GM23248 (cell line): ENCODE data around the gene AOX1. TPM values are rescaled to one million over a fixed set of nuclear protein-coding genes. Genes with fewer than 3 reads are reported as not detected.
A peak's percentile ranks its signal among the peaks of the same experiment; 100 is the strongest.
"Not testable (repeated sequence)": the region's sequence is repeated elsewhere in the genome, so short reads cannot be mapped to it uniquely, and the experiment has no call there.

Source experiments
- DNase-seq: peaks from one replicate; pipeline ENCODE4 v3.0.0-alpha.2; 2015
- H2AFZ ChIP-seq: fragments of 200-600 bp; sonication (generic); 2 replicates; pipeline ENCODE4 v1.6.1; 2016; ENCODE audit warnings: antibody characterized with exemption
- H3F3A ChIP-seq: fragments of 200-600 bp; sonication (generic); 2 replicates; pipeline ENCODE4 v1.6.1; 2016; ENCODE audit warnings: mild to moderate bottlenecking, antibody characterized with exemption, mixed run types; ENCODE audit not compliant: insufficient read depth
- H3K27ac ChIP-seq: fragments of 200-600 bp; sonication (generic); 2 replicates; pipeline ENCODE4 v1.5.1; 2016; ENCODE audit warnings: mild to moderate bottlenecking
- H3K27me3 ChIP-seq: fragments of 200-600 bp; sonication (generic); replicated peaks from 2 replicates; pipeline ENCODE4 v1.6.1; 2016; ENCODE audit warnings: mild to moderate bottlenecking; ENCODE audit not compliant: insufficient read depth
- H3K36me3 ChIP-seq: fragments of 200-600 bp; sonication (generic); 2 replicates; pipeline ENCODE4 v1.6.1; 2016; ENCODE audit warnings: low read depth, mild to moderate bottlenecking
- H3K4me1 ChIP-seq: fragments of 200-600 bp; sonication (generic); 2 replicates; pipeline ENCODE4 v1.6.1; 2016; ENCODE audit warnings: mild to moderate bottlenecking; ENCODE audit not compliant: insufficient read depth
- H3K4me2 ChIP-seq: fragments of 200-600 bp; sonication (generic); one replicate; pipeline ENCODE4 v1.6.1; 2016; ENCODE audit warnings: mild to moderate bottlenecking; ENCODE audit not compliant: unreplicated experiment
- H3K4me3 ChIP-seq: fragments of 200-600 bp; sonication (generic); 2 replicates; pipeline ENCODE4 v1.5.1; 2016; ENCODE audit warnings: mild to moderate bottlenecking
- H3K79me2 ChIP-seq: fragments of 200-600 bp; sonication (generic); 2 replicates; pipeline ENCODE4 v1.6.1; 2016; ENCODE audit warnings: mild to moderate bottlenecking; ENCODE audit not compliant: insufficient read depth
- H3K9ac ChIP-seq: fragments of 200-600 bp; sonication (generic); 2 replicates; pipeline ENCODE4 v1.6.1; 2016; ENCODE audit warnings: mild to moderate bottlenecking
- H3K9me2 ChIP-seq: fragments of 200-600 bp; sonication (generic); 2 replicates; pipeline ENCODE4 v1.6.1; 2016; ENCODE audit warnings: mixed run types, mild to moderate bottlenecking, moderate library complexity; ENCODE audit not compliant: insufficient read depth
- H3K9me3 ChIP-seq: fragments of 200-600 bp; sonication (generic); one replicate; pipeline ENCODE4 v1.6.1; 2017; ENCODE audit warnings: low read depth
- H4K20me1 ChIP-seq: fragments of 200-600 bp; sonication (generic); 2 replicates; pipeline ENCODE4 v1.6.0; 2016; ENCODE audit not compliant: insufficient read depth
- EZH2 ChIP-seq: fragments of 200-600 bp; sonication (generic); IDR thresholded peaks from 2 replicates; pipeline ENCODE4 v1.6.1; 2018; ENCODE audit warnings: antibody characterized with exemption, mild to moderate bottlenecking; ENCODE audit not compliant: insufficient read depth, poor library complexity, severe bottlenecking
- EZH2phosphoT487 ChIP-seq: fragments of 200-600 bp; sonication (generic); IDR thresholded peaks from 2 replicates; pipeline ENCODE4 v1.6.1; 2018; ENCODE audit warnings: antibody characterized with exemption, moderate library complexity, mild to moderate bottlenecking, low read depth; ENCODE audit not compliant: insufficient read depth
- WGBS, 2 experiments: methylation state at CpG; one replicate each; pipeline ENCODE4 v1.1.6; 2015 to 2017; ENCODE audit warnings: low lambda C conversion rate in 2 of 2, low coverage in 1 of 2; ENCODE audit errors: missing lambda C conversion rate in 2 of 2; 5-methylcytosine and 5-hydroxymethylcytosine counted together
- in situ Hi-C: fragments of 300-500 bp; cut with MboI; formaldehyde crosslinking; loops from 2 replicates; pipeline ENCODE4 v1.15.0; 2020
- polyA plus RNA-seq: library from polyadenylated mRNA; unstranded; fragments of >200 nt; fragmentation: Nextera tagmentation; extraction: Ambion mirVana; gene quantifications from 2 replicates; pipeline ENCODE4 v1.2.1, GENCODE V29; 2016
- total RNA-seq: library from RNA; depleted of rRNA; stranded (reverse); fragments of >200 nt; shearing (Covaris generic); gene quantifications from 2 replicates; pipeline ENCODE4 v1.2.3, GENCODE V29; 2014

AOX1 gene
- total and polyA plus RNA-seq, 2 experiments from 2014 or later: 18.9 to 46.0 TPM

DNA sequence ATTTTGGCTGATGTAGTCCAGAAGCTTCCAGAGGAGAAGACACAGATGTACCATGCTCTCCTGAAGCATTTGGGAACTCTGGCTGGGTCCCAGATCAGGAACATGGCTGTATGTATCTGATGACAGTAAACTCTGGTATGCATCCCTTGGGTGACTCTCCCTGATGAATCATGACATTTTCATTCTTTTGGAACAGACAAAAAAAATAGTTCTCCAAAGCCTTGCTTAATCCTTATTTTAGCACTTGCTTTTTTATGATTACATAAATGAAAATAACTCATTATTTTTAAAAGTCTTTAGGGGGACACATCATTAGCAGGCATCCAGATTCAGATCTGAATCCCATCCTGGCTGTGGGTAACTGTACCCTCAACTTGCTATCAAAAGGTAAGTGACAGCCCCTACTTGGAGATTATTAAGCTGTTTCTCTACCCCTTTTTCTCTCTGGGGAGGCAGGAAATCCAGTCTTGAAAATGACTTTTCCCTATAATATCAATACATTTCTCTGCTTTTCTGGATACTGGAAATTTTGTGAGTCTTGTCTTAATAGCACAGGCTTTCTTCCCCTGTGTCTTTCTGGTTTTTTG, 23.3 kb downstream of the AOX1 start:
- H4K20me1 ChIP-seq: no peaks in the 10 kb centered on the region
- H3K4me1 ChIP-seq: peaks cover 38% of the 10 kb centered on the region
- H3K27ac ChIP-seq: peak overlapping the region; percentile 58
- peak overlapping the region; percentile 69 for H3K4me3 ChIP-seq
- H3K4me2 ChIP-seq: peak overlapping the region; percentile 92
- no peaks in the 10 kb centered on the region for H3K27me3 ChIP-seq
- H3K79me2 ChIP-seq: peaks cover 14% of the 10 kb centered on the region; the same call in 1 of the 2 replicates
- peak overlapping the region; percentile 57 for H2AFZ ChIP-seq
- H3K9me2 ChIP-seq: no peaks in the 10 kb centered on the region
- TF ChIP-seq EZH2phosphoT487 (no peak), EZH2 (no peak)
- peaks cover 28% of the 10 kb centered on the region for H3F3A ChIP-seq
- peak; percentile 95 for DNase-seq
- H3K9ac ChIP-seq: peak overlapping the region; percentile 55
- in situ Hi-C loops: no loop called here
- H3K9me3 ChIP-seq: no peaks in the 10 kb centered on the region
- peaks cover 3% of the 10 kb centered on the region; the same call in 1 of the 2 replicates for H3K36me3 ChIP-seq

DNA sequence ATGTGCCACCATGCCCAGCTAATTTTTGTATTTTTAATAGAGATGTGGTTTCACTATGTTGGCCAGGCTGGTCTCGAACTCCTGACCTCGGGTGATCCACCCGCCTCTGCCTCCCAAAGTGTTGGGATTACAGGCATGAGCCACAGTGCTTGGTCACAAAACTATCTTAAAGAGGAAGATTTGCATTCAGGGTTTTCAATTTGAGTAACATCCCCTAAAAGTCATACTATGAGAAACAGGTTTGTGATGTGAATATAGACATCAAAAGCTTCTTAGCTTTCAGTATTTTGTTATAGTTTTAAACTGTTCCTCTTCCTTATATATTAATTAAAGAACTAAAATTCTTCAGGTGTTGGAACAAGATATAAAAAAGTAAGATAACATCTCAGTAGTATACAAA, 24.4 kb downstream of the AOX1 start:
- H3K36me3 ChIP-seq, in situ Hi-C loops, DNase-seq, H3K9me2 ChIP-seq, H2AFZ ChIP-seq, H3K27ac ChIP-seq, H3K9ac ChIP-seq, H3K27me3 ChIP-seq, H3K9me3 ChIP-seq, H4K20me1 ChIP-seq: not testable (repeated sequence)
- H3K4me2 ChIP-seq: peak overlapping the region; percentile 92
- H3F3A ChIP-seq: peaks cover 27% of the 10 kb centered on the region
- H3K4me3 ChIP-seq: peak overlapping the region; percentile 69
- H3K4me1 ChIP-seq: peaks cover 38% of the 10 kb centered on the region
- whole genome bisulfite sequencing, 2 experiments: 75 to 88% methylated on average over 3 of the region's 3 CpGs
- H3K79me2 ChIP-seq: peaks cover 14% of the 10 kb centered on the region; the same call in 1 of the 2 replicates

DNA sequence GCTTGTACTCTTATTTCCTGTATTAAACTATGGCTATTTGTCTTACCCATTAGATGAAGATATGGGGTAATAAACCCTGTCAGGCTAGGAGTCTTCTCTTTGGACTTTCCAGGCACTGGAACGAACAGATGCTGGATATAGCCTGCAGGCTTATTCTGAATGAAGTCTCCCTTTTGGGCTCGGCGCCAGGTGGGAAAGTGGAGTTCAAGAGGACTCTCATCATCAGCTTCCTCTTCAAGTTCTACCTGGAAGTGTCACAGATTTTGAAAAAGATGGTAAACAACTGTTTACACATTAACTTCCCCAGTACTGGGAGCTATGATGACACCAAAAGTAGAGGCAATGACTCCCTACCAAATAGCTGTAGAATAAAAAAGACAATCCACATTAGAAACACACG, 27.9 kb downstream of the AOX1 start:
- no peak overlapping the region for H3K27ac ChIP-seq
- TF ChIP-seq EZH2phosphoT487: no peak
- TF ChIP-seq EZH2: no peak
- DNase-seq: no peak
- no peaks in the 10 kb centered on the region for H3K36me3 ChIP-seq
- H2AFZ ChIP-seq: no peak overlapping the region
- no peaks in the 10 kb centered on the region for H3K9me2 ChIP-seq
- H3K9me3 ChIP-seq: no peaks in the 10 kb centered on the region
- no peaks in the 10 kb centered on the region for H4K20me1 ChIP-seq
- no peak overlapping the region for H3K4me3 ChIP-seq
- peaks cover 65% of the 10 kb centered on the region for H3K4me1 ChIP-seq
- 60 to 69% methylated on average over 4 of the region's 4 CpGs for WGBS, 2 experiments
- no peak overlapping the region for H3K9ac ChIP-seq
- in situ Hi-C loops: no loop called here
- no peak overlapping the region for H3K4me2 ChIP-seq
- H3K27me3 ChIP-seq: no peaks in the 10 kb centered on the region
- peaks cover 14% of the 10 kb centered on the region; the same call in 1 of the 2 replicates for H3K79me2 ChIP-seq
- H3F3A ChIP-seq: peaks cover 52% of the 10 kb centered on the region

DNA sequence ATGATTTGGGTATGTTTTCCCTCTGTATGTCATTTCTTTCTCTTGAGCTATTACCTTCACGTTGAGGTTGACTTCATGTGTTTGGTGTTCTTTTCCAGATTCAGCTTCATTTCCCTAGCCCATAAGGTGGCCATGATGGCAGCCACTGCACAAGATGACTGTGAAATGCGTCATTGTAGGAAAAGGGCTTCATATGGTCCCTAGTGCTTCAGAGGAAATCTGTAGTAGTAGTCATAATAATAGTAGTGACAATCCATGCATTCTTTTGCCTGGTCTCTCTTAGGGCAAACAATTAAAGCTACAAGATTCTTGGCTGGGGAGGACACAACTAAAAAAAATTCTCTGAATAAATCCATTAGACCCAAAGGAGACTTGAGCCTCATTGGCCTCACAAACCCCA, 28.4 kb downstream of the AOX1 start:
- Histone ChIP-seq H3K79me2 (peaks cover 14% of the 10 kb centered on the region; the same call in 1 of the 2 replicates), H3K9me2 (no peaks in the 10 kb centered on the region), H3K27me3 (no peaks in the 10 kb centered on the region), H3F3A (peaks cover 51% of the 10 kb centered on the region), H3K9me3 (no peaks in the 10 kb centered on the region), H3K27ac (0 out of 2 replicates have a peak overlapping the region, but pooled peaks have one; percentile 15), H3K9ac (no peak overlapping the region), H3K4me3 (no peak overlapping the region), H3K4me2 (peak overlapping the region; percentile 1), H3K4me1 (peaks cover 66% of the 10 kb centered on the region), H3K36me3 (no peaks in the 10 kb centered on the region), H4K20me1 (no peaks in the 10 kb centered on the region), H2AFZ (no peak overlapping the region)
- TF ChIP-seq EZH2phosphoT487: no peak
- TF ChIP-seq EZH2: no peak
- peak; percentile 24 for DNase-seq
- in situ Hi-C loops: no loop called here
- WGBS, 2 experiments: 53 to 57% methylated on average over 2 of the region's 2 CpGs

DNA sequence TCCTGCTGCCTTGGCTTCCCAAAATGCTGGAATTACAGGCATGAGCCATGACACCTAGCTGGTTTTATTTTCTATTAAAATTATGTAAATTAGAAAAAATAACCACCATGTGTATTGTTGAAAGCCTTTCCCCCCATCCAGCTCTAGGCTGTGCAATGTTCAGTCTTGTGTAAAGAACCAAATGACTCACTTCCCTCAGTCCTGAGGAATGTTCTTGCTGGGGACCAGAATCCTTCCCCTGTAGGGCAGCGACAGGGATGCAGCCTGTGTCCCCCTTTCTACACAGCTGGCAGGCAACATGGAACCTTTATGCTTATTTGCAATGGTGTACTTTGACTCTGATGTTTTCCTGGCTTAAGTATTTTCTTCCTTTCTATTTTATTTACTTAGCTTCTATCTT, 29.4 kb downstream of the AOX1 start:
- no peaks in the 10 kb centered on the region for H4K20me1 ChIP-seq
- peak overlapping the region; percentile 1 for H3K4me2 ChIP-seq
- peaks cover 45% of the 10 kb centered on the region for H3F3A ChIP-seq
- in situ Hi-C loops: no loop called here
- no peaks in the 10 kb centered on the region for H3K9me2 ChIP-seq
- 0 out of 2 replicates have a peak, but pooled peaks cover 9% of the 10 kb centered on the region for H3K79me2 ChIP-seq
- H3K4me3 ChIP-seq: no peak overlapping the region
- no peak overlapping the region for H3K9ac ChIP-seq
- no peak for TF ChIP-seq EZH2phosphoT487
- no peak for TF ChIP-seq EZH2
- no peaks in the 10 kb centered on the region for H3K27me3 ChIP-seq
- peak; percentile 80 for DNase-seq
- WGBS, 2 experiments: 44 to 45% methylated on average over 1 of the region's 1 CpG
- no peaks in the 10 kb centered on the region for H3K36me3 ChIP-seq
- H3K9me3 ChIP-seq: no peaks in the 10 kb centered on the region
- no peak overlapping the region for H2AFZ ChIP-seq
- peak overlapping the region; percentile 15; the same call in 1 of the 2 replicates for H3K27ac ChIP-seq
- peaks cover 62% of the 10 kb centered on the region for H3K4me1 ChIP-seq
